Endothelial cell of umbilical vein (primary cell): ENCODE measurements around the gene KAZN. TPM values are rescaled to one million over a fixed set of nuclear protein-coding genes. Genes with fewer than 3 reads are reported as not detected.

Experiments
- BruUV-seq: library from RNA; stranded (reverse); fragments of 400-500 nt; replicated peaks from 2 replicates; lab custom pipeline; 2021; lab: Mats Ljungman, UMichigan
- CTCF ChIA-PET: fragments of 300-600, 350-600 bp; sonication (Branson Sonifier 250); formaldehyde crosslinking; loops from one replicate; lab custom pipeline; 2021; ENCODE audit warnings: antibody characterized with exemption, inconsistent platforms; lab: Charles Lee
- POLR2A ChIA-PET: fragments of 300-600, 350-600 bp; sonication (Branson Sonifier 250); formaldehyde crosslinking; loops from one replicate; lab custom pipeline; 2021; ENCODE audit warnings: antibody characterized with exemption, inconsistent platforms; lab: Charles Lee
- DNase-seq: peaks from one replicate; pipeline ENCODE4 v3.0.0-alpha.2; 2011; ENCODE audit warnings: low read depth, low spot score
- FAIRE-seq: peaks from 2 replicates; lab custom pipeline; 2011; peaks lifted over from hg19 to GRCh38; lab: Jason Lieb, UNC
- H2AFZ ChIP-seq: 2 replicates; pipeline ENCODE4 v1.6.0; 2012; ENCODE audit warnings: low read depth, low read length, control low read depth, inconsistent platforms
- H3K27ac ChIP-seq: 2 replicates; pipeline ENCODE4 v1.5.1; 2011; ENCODE audit warnings: low read depth, mild to moderate bottlenecking, control low read depth, low read length, moderate library complexity; ENCODE audit not compliant: insufficient read depth
- H3K27me3 ChIP-seq, 2 experiments: 2 replicates each; pipeline versions ENCODE4 v1.6.0 to v1.6.1; 2011; ENCODE audit warnings: low read length in 2 of 2, mixed read lengths in 1 of 2; ENCODE audit not compliant: control insufficient read depth in 2 of 2, insufficient read depth in 2 of 2
- H3K36me3 ChIP-seq, 2 experiments: 2 replicates in 1 of 2; 3 replicates in 1 of 2; pipeline ENCODE4 v1.5.1; 2011; ENCODE audit warnings: low read length in 2 of 2, mild to moderate bottlenecking in 1 of 2, moderate library complexity in 1 of 2; ENCODE audit not compliant: control insufficient read depth in 2 of 2, insufficient read depth in 2 of 2; ENCODE audit errors: extremely low read depth in 1 of 2
- H3K4me1 ChIP-seq: 3 replicates; pipeline ENCODE4 v1.5.1; 2011; ENCODE audit warnings: mild to moderate bottlenecking, low read length; ENCODE audit not compliant: control insufficient read depth, insufficient read depth; ENCODE audit errors: extremely low read depth
- H3K4me2 ChIP-seq: 2 replicates; pipeline ENCODE4 v1.6.1; 2011; ENCODE audit warnings: low read length, control low read depth, mixed read lengths; ENCODE audit not compliant: insufficient read depth
- H3K4me3 ChIP-seq, 3 experiments: fragments of 200-600 bp in 1 of 3; sonication (generic), shearing (Covaris generic) in 1 of 3; replicated peaks in 1 of 3; 2 replicates each; pipeline ENCODE4 v1.5.1; 2011 to 2016; ENCODE audit warnings: control low read depth in 3 of 3, low read length in 3 of 3, mild to moderate bottlenecking in 2 of 3, inconsistent platforms in 1 of 3, low read depth in 1 of 3, moderate library complexity in 1 of 3; ENCODE audit not compliant: insufficient read depth in 1 of 3
- H3K79me2 ChIP-seq: 2 replicates; pipeline ENCODE4 v1.6.0; 2012; ENCODE audit warnings: low read length, inconsistent platforms; ENCODE audit not compliant: control insufficient read depth, insufficient read depth
- H3K9ac ChIP-seq: replicated peaks from 2 replicates; pipeline ENCODE3; 2011; ENCODE audit warnings: low read length, control low read depth; ENCODE audit not compliant: insufficient read depth; ENCODE audit errors: extremely low read depth
- H3K9me1 ChIP-seq: replicated peaks from 3 replicates; pipeline ENCODE4 v1.6.0; 2011; ENCODE audit warnings: mild to moderate bottlenecking, low read length; ENCODE audit not compliant: control insufficient read depth, insufficient read depth; ENCODE audit errors: extremely low read depth
- H3K9me3 ChIP-seq: replicated peaks from 2 replicates; pipeline ENCODE4 v1.5.1; 2012; ENCODE audit warnings: low read length, inconsistent platforms; ENCODE audit not compliant: control insufficient read depth, insufficient read depth
- H4K20me1 ChIP-seq: replicated peaks from 2 replicates; pipeline ENCODE3; 2011; ENCODE audit warnings: mild to moderate bottlenecking, low read length; ENCODE audit not compliant: control insufficient read depth, insufficient read depth; ENCODE audit errors: extremely low read depth
- EZH2 ChIP-seq: IDR thresholded peaks from 2 replicates; pipeline ENCODE4 v1.6.1; 2012; ENCODE audit warnings: borderline replicate concordance, low read depth, mild to moderate bottlenecking, moderate library complexity, low read length, inconsistent platforms; ENCODE audit not compliant: severe bottlenecking
- GATA2 ChIP-seq: IDR thresholded peaks from 2 replicates; pipeline ENCODE4 v1.7.0; 2011; ENCODE audit warnings: low read depth, mild to moderate bottlenecking, moderate library complexity, mixed read lengths, low read length; ENCODE audit not compliant: insufficient read length, insufficient read depth
- JUN ChIP-seq: IDR thresholded peaks from 2 replicates; pipeline ENCODE4 v1.6.1; 2011; ENCODE audit warnings: borderline replicate concordance, low read depth; ENCODE audit not compliant: insufficient read length, insufficient read depth
- dilution Hi-C: fragments of 300-500 bp; cut with MboI; formaldehyde crosslinking; loops from one replicate; pipeline ENCODE4 v1.15.0; 2019; ENCODE audit warnings: low sequenced_read_pairs; ENCODE audit not compliant: extremely low pct_ligation_motif_present
- intact Hi-C: fragments of 100-400 bp; cut with micrococcal nuclease; formaldehyde crosslinking; loops from one replicate; pipeline ENCODE4 v1.10.0; 2022
- polyA plus RNA-seq, 4 experiments: library from polyadenylated mRNA; depleted of rRNA in 3 of 4; stranded (reverse) in 3 of 4; unstranded in 1 of 4; fragments of >200 nt; gene quantifications; 2 replicates each; pipeline versions ENCODE4 v1.2.1 to v1.2.3, GENCODE V29; 2011 to 2012; ENCODE audit warnings: missing spikeins in 1 of 4
- total RNA-seq: library from RNA; stranded (reverse); gene quantifications from 2 replicates; pipeline ENCODE4 v1.2.3, GENCODE V29; 2021
- TF ChIP-seq, protein P1 (sequence below), 2 donors: IDR thresholded peaks; 1 replicate in 1 of 2; 2 replicates in 1 of 2; pipeline ENCODE4 v1.5.1; 2011; ENCODE audit warnings: low read length in 2 of 2, mild to moderate bottlenecking in 2 of 2, moderate library complexity in 2 of 2, control low read depth in 1 of 2, inconsistent platforms in 1 of 2, low read depth in 1 of 2; ENCODE audit not compliant: insufficient read depth in 1 of 2; ENCODE audit errors: extremely low read depth in 1 of 2

The KAZN gene
- total and polyA plus RNA-seq, 2 donors (not counting 3 experiments of a cell fraction or from before 2014, with no cell fraction given): 1.6 to 5.8 TPM

- dilution Hi-C loops (no loop called here), intact Hi-C loops (no loop called here)
- CTCF ChIA-PET: interaction anchor here (0.5 kb wide), 1 partner anchor 21 kb away, joined by 3 read pairs; no protein-coding TSS in a partner anchor
- TF ChIP-seq GATA2: no peak
- TF ChIP-seq, protein P1, sequence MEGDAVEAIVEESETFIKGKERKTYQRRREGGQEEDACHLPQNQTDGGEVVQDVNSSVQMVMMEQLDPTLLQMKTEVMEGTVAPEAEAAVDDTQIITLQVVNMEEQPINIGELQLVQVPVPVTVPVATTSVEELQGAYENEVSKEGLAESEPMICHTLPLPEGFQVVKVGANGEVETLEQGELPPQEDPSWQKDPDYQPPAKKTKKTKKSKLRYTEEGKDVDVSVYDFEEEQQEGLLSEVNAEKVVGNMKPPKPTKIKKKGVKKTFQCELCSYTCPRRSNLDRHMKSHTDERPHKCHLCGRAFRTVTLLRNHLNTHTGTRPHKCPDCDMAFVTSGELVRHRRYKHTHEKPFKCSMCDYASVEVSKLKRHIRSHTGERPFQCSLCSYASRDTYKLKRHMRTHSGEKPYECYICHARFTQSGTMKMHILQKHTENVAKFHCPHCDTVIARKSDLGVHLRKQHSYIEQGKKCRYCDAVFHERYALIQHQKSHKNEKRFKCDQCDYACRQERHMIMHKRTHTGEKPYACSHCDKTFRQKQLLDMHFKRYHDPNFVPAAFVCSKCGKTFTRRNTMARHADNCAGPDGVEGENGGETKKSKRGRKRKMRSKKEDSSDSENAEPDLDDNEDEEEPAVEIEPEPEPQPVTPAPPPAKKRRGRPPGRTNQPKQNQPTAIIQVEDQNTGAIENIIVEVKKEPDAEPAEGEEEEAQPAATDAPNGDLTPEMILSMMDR (IDR thresholded peaks at IDR 0.05; ENCODE audit: extremely low read depth in 1 of 2, insufficient read depth in 1 of 2, low read depth in 1 of 2, low read length in 2 of 2): no peak
- no peak for TF ChIP-seq EZH2
- no peak for TF ChIP-seq JUN
- Histone ChIP-seq H3K9me3 (no peaks in the 10 kb centered on the region), H3K4me3 (no peak overlapping the region), H4K20me1 (no peaks in the 10 kb centered on the region), H3K4me2 (no peak overlapping the region), H3K9ac (no peak overlapping the region), H3K36me3 (no peaks in the 10 kb centered on the region), H3K27me3 (no peaks in the 10 kb centered on the region), H3K27ac (no peak overlapping the region), H3K79me2 (no peaks in the 10 kb centered on the region), H3K9me1 (no peaks in the 10 kb centered on the region), H3K4me1 (no peaks in the 10 kb centered on the region), H2AFZ (no peak overlapping the region)
- DNase-seq: no peak
- no peak for FAIRE-seq
- no TSS peak for BruUV-seq
- POLR2A ChIA-PET: no interaction called here
Observed at GRCh38 chr1:14936815-14937214, 338.3 kb downstream of the KAZN start.
